Measurements from ENCODE around the gene SETMAR. TPM values are rescaled to one million over a fixed set of nuclear protein-coding genes. Genes with fewer than 3 reads are reported as not detected.

Gene SETMAR
- total RNA-seq, 2 experiments from 2014 or later, result 23.6 to 25.0 TPM

DNA sequence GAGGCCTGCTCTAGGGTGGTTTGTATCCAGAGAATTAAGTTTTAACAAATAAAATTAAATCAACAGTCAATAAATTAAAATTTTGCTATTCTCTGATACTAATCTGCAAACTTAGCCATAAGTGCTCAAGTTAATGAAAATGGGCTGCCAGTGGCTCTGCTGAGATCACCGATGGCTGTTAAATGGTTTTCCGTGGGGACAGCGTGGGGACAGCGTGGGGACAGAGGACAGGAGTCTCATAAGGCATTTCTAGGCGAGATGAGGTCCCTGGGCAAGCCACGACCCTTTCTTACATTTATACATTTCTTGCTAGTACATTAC, 53.0 kb downstream of the SETMAR start:
- H3K27me3 Mint-ChIP-seq, result no peaks in the 10 kb centered on the region
- H3K4me1 Mint-ChIP-seq, result peaks cover 17% of the 10 kb centered on the region
- DNase-seq, result no peak
- peaks cover 5% of the 10 kb centered on the region for H3K36me3 Mint-ChIP-seq
- no peak overlapping the region for H3K4me3 Mint-ChIP-seq
- no peak overlapping the region for H3K27ac Mint-ChIP-seq
- no peaks in the 10 kb centered on the region for H3K9me3 Mint-ChIP-seq

DNA sequence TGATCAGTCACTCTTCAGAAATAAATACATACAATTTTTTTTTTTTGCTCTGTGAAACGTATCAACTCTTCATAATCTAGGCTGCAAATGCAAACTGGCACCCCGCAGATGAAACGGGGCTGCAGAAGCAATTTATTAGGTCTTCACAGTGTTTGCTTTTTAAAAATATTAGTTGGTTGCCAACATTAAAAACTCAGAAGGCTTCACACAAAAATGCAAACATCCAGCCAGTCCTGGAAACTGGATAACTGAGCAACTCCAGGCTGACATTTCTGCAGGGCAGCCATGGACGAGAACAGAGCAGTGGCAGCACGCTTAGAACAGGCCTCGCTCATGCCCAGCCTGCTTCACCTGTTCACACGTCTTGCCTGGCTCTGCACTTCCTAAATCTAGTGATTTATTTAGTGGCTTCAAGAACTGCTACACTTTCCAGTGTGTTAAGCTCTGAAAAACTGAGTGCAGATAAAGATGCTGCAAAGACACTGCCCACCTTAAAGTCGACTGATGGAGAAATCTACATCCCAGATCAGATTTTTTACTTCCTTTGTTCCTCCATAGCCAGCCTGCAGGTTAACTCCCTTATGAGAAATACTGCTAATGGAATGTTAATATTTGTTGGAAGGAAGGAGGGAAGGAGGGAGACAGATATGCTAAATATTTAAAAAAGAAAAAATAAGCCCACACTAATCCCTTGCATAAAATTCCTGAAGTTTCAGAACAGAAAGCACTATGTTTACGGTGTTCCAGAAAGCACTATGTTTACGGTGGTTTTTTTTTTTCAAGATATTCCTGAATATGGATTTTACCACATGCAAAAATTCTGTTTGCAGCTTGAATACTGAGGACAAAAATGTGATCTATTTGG, 53.6 kb downstream of the SETMAR start:
- Mint-ChIP-seq H3K9me3 (no peaks in the 10 kb centered on the region), H3K36me3 (peaks cover 5% of the 10 kb centered on the region), H3K4me3 (no peak overlapping the region), H3K27ac (no peak overlapping the region), H3K27me3 (no peaks in the 10 kb centered on the region), H3K4me1 (peaks cover 11% of the 10 kb centered on the region)
- DNase-seq, result no peak

GRCh38 chr3:4358273-4358672, 55.1 kb downstream of the SETMAR start:
- Mint-ChIP-seq H3K27me3 (no peaks in the 10 kb centered on the region), H3K4me3 (no peak overlapping the region), H3K27ac (no peak overlapping the region), H3K9me3 (no peaks in the 10 kb centered on the region), H3K36me3 (peaks cover 4% of the 10 kb centered on the region), H3K4me1 (no peaks in the 10 kb centered on the region)
- DNase-seq, result no peak

GRCh38 chr3:4359805-4360502, 56.8 kb downstream of the SETMAR start:
- Mint-ChIP-seq H3K27ac (no peak overlapping the region), H3K4me1 (no peaks in the 10 kb centered on the region), H3K36me3 (peaks cover 4% of the 10 kb centered on the region), H3K9me3 (no peaks in the 10 kb centered on the region), H3K4me3 (no peak overlapping the region), H3K27me3 (no peaks in the 10 kb centered on the region)
- DNase-seq, result no peak

- Mint-ChIP-seq H3K4me1 (no peaks in the 10 kb centered on the region), H3K27me3 (no peaks in the 10 kb centered on the region), H3K4me3 (no peak overlapping the region), H3K36me3 (peaks cover 4% of the 10 kb centered on the region), H3K9me3 (no peaks in the 10 kb centered on the region), H3K27ac (no peak overlapping the region)
- DNase-seq, result no peak
Measured at GRCh38 chr3:4360817-4361216, 57.6 kb downstream of the SETMAR start.

- no peak for DNase-seq
- Mint-ChIP-seq H3K9me3 (no peaks in the 10 kb centered on the region), H3K27me3 (no peaks in the 10 kb centered on the region), H3K36me3 (peaks cover 4% of the 10 kb centered on the region), H3K27ac (no peak overlapping the region), H3K4me1 (no peaks in the 10 kb centered on the region), H3K4me3 (no peak overlapping the region)
Measured at GRCh38 chr3:4362523-4362922, 59.4 kb downstream of the SETMAR start.

Other genes starting within 250 kb of the SETMAR start
- 1 to 10 TPM; 6.3 to 7.1 TPM for gene SUMF1, start 163.9 kb downstream of the SETMAR start, total RNA-seq
- gene ITPR1, start 190.0 kb downstream of the SETMAR start, total RNA-seq, result 10 to 100 TPM; 58.4 to 59.5 TPM

All from activated naive CD8-positive, alpha-beta T cell treated with anti-CD3 and anti-CD28 coated beads for 36 hours (primary cell).